ENCODE results near the gene CXCL1.

- TF ChIP-seq CTCF (IDR thresholded peaks at IDR 0.05; ENCODE audit: insufficient read depth, low read depth, low read length) (no peak), EZH2 (IDR thresholded peaks at IDR 0.05; ENCODE audit: insufficient read depth, low read length) (no peak)
Observed at GRCh38 chr4:73891739-73892405, 22.7 kb downstream of the CXCL1 start.
